LNCaP clone FGC (cell line): ENCODE results near the gene GALNT16.

Experiments
- DNase-seq: peaks from one replicate; pipeline ENCODE4 v3.0.0-alpha.2; 2011; ENCODE audit warnings: low read depth
- H3K4me3 ChIP-seq: 2 replicates; pipeline ENCODE4 v1.5.1; 2011; ENCODE audit warnings: mild to moderate bottlenecking, low read depth, low read length, control low read depth
- CTCF ChIP-seq: IDR thresholded peaks from 2 replicates; pipeline ENCODE4 v1.5.1; 2012; ENCODE audit warnings: mild to moderate bottlenecking; ENCODE audit not compliant: control insufficient read depth, insufficient read depth; ENCODE audit errors: extremely low read depth

The GALNT16 gene

DNA sequence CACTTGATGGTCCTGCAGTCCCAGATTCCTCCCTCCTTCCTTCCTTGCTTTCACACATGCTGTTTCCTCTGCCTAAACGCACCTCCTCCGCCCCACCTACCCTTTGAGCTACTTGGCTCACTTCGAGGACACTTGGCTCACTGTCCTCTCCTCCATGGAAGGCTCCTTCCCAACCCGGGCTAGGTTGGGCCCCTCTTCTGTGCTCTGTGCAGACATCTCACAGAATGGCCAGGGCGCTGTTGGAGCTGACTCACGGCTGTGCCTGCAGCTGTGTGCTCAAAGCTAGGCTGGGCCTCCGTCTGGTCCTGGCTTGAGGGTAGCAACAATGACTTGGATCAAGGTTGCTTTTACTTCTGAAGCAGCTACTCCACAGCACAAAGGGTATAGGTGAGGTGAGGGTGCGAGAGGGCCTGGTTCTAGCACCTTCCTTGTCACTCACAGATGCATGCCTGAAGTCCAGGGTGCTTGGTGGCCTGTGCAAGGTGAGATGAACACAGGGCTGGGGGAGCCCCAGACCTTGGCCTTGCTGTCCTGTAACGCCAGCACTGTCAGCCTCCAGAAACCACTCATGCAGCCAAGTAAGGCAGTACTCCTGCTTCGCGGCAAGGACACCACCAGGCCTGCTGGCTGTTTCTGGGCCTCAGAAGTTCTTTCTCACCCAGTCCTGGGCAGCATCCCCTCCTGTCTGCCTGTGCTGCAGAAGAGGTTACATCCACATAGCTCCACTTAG is 61.8 kb downstream of the GALNT16 start:
- no peak for DNase-seq
- TF ChIP-seq CTCF: no peak
- no peak overlapping the region for H3K4me3 ChIP-seq

- H3K4me3 ChIP-seq: no peak overlapping the region
- TF ChIP-seq CTCF: no peak
- no peak for DNase-seq
Observed at GRCh38 chr14:69323266-69323998, 63.5 kb downstream of the GALNT16 start.

GRCh38 chr14:69323999-69324282 is 64.0 kb downstream of the GALNT16 start:
- H3K4me3 ChIP-seq: no peak overlapping the region
- no peak for TF ChIP-seq CTCF
- no peak for DNase-seq

GRCh38 chr14:69324341-69324931 is 64.5 kb downstream of the GALNT16 start:
- TF ChIP-seq CTCF: no peak
- no peak for DNase-seq
- no peak overlapping the region for H3K4me3 ChIP-seq

DNA sequence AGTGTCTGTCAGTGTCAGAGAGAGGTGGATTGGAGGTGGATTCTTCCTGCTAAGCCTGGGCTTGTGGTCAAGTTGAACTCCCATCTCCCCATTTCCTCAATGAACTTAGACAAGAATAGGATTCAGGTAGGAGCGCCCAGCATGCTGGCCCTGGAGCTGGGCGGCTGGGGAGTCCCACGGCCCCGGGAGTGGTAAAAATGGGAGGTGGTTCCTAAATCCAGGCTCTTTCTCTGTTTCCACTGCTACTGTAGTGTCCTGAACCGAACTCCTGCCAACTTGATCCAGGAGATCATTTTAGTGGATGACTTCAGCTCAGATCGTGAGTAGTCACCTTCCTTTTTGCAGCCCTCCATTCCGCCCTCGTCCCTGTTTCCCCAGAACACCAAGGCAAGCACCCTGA is 65.1 kb downstream of the GALNT16 start:
- H3K4me3 ChIP-seq: no peak overlapping the region
- no peak for TF ChIP-seq CTCF
- no peak for DNase-seq

DNA sequence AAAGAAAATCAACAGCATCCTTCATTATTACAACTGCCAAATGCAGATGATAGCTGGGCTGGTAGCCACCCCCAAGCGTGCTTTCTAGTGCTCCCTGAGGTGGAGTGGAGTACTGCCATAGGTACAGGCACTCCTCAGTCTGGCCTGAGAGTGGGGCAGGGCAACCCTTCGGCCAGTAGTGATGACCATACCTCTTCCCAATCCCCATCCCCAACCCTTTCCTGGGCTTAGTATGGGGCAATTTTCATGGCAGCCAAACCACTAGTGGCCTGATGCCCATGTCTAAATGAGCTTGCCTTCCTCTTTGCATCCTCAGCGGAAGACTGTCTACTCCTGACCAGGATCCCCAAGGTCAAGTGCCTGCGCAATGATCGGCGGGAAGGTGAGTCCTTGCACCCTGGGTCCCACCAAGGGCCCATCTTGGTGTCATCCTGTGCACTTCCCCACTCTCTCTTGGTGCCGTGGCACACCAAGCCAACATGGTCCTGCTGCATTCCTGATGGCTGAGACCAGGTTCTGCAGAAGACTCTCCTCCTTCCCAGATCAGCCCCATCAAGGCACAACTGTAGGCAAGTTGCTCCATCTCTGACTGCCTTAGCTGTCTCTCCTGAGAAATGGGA is 65.8 kb downstream of the GALNT16 start:
- no peak for DNase-seq
- TF ChIP-seq CTCF: no peak
- no peak overlapping the region for H3K4me3 ChIP-seq
